HepG2 (cell line): ENCODE data around the gene MYH10. TPM values are rescaled to one million over a fixed set of nuclear protein-coding genes. Genes with fewer than 3 reads are reported as not detected.
"Not testable (repeated sequence)": the region's sequence is repeated elsewhere in the genome, so short reads cannot be mapped to it uniquely, and the experiment has no call there.

Source experiments
- ATAC-seq: fragments of 200-7000 bp; cut with Tn5 transposase; 3 replicates; pipeline ENCODE4 v1.9.1; 2020; ENCODE audit warnings: mild to moderate bottlenecking, moderate library complexity
- BruUV-seq: library from RNA; stranded (reverse); fragments of 400-500 nt; replicated peaks from 2 replicates; lab custom pipeline; 2021; lab: Mats Ljungman, UMichigan
- CTCF ChIA-PET: fragments of 300-600 bp; formaldehyde crosslinking; extraction: SDS; loops from one replicate; lab custom pipeline; 2021; ENCODE audit warnings: low total read pairs, inconsistent platforms, low intra/inter-chr PET ratio; lab: Yijun Ruan, JAX
- POLR2A ChIA-PET: fragments of 350-600 bp; sonication (Branson Sonifier 250); formaldehyde crosslinking; loops from one replicate; lab custom pipeline; 2020; ENCODE audit warnings: antibody characterized with exemption, inconsistent platforms; lab: Yijun Ruan, JAX
- DNase-seq: peaks from one replicate; pipeline ENCODE4 v3.0.0-alpha.2; 2015; ENCODE audit warnings: low spot score
- FAIRE-seq: peaks from 3 replicates; lab custom pipeline; 2011; peaks lifted over from hg19 to GRCh38; lab: Jason Lieb, UNC
- H2AFZ ChIP-seq: one replicate; pipeline ENCODE4 v1.6.1; 2011; ENCODE audit warnings: low read length, inconsistent platforms
- H3K27ac ChIP-seq: fragments of 300-600 bp; 3 replicates; pipeline ENCODE4 v1.8.0; 2011; ENCODE audit warnings: mixed run types, mild to moderate bottlenecking, mixed read lengths, low read length, inconsistent platforms; ENCODE audit not compliant: insufficient read depth; ENCODE audit errors: extremely low read length
- H3K27me3 ChIP-seq, 2 experiments: fragments of 200-600 bp in 1 of 2; 2 replicates in 1 of 2; 3 replicates in 1 of 2; pipeline versions ENCODE4 v1.6.0 to v1.8.0; 2011; ENCODE audit warnings: low read length in 2 of 2, mild to moderate bottlenecking in 2 of 2, moderate library complexity in 2 of 2, inconsistent platforms in 1 of 2; ENCODE audit not compliant: insufficient read depth in 2 of 2, control insufficient read depth in 1 of 2
- H3K36me3 ChIP-seq, 2 experiments: fragments of 200-600 bp in 1 of 2; replicated peaks in 1 of 2; 2 replicates in 1 of 2; 3 replicates in 1 of 2; pipeline versions ENCODE4 v1.5.1 to v1.8.0; 2011; ENCODE audit warnings: low read length in 2 of 2, inconsistent platforms in 1 of 2; ENCODE audit not compliant: insufficient read depth in 2 of 2, control insufficient read depth in 1 of 2
- H3K4me1 ChIP-seq: 2 replicates; pipeline ENCODE4 v1.5.1; 2012; ENCODE audit warnings: low read length, inconsistent platforms; ENCODE audit not compliant: insufficient read depth
- H3K4me2 ChIP-seq: 2 replicates; pipeline ENCODE4 v1.6.0; 2011; ENCODE audit warnings: low read depth, low read length, inconsistent platforms
- H3K4me3 ChIP-seq, 3 experiments: fragments of 200-600 bp in 1 of 3; sonication (generic), shearing (Covaris generic) in 1 of 3; replicated peaks in 1 of 3; 2 replicates each; pipeline ENCODE4 v1.5.1; 2011 to 2016; ENCODE audit warnings: low read length in 3 of 3, inconsistent platforms in 2 of 3, low read depth in 2 of 3, mild to moderate bottlenecking in 2 of 3, control low read depth in 1 of 3, mixed read lengths in 1 of 3; ENCODE audit not compliant: insufficient read depth in 1 of 3
- H3K79me2 ChIP-seq: one replicate; pipeline ENCODE4 v1.6.1; 2011; ENCODE audit warnings: low read length, inconsistent platforms; ENCODE audit not compliant: insufficient read depth
- H3K9ac ChIP-seq: 2 replicates; pipeline ENCODE4 v1.6.0; 2011; ENCODE audit warnings: mild to moderate bottlenecking, low read depth, low read length, inconsistent platforms; ENCODE audit not compliant: insufficient read depth
- H3K9me3 ChIP-seq: 2 replicates; pipeline ENCODE4 v1.5.1; 2012; ENCODE audit warnings: mild to moderate bottlenecking, low read length
- H4K20me1 ChIP-seq: 2 replicates; pipeline ENCODE4 v1.6.0; 2011; ENCODE audit warnings: inconsistent platforms, mild to moderate bottlenecking, low read length, moderate library complexity; ENCODE audit not compliant: insufficient read depth
- ATF7 ChIP-seq, 2 experiments: fragments of 450-650 bp in 1 of 2; sonication (generic) in 1 of 2; formaldehyde crosslinking in 1 of 2; IDR thresholded peaks; 2 replicates each; pipeline versions ENCODE4 v1.4.0 to v1.6.1; 2016 to 2020; ENCODE audit warnings: antibody characterized with exemption in 1 of 2, mild to moderate bottlenecking in 1 of 2, missing genetic modification reagents in 1 of 2
- CREB1 ChIP-seq, 2 experiments: fragments of 450-650 bp in 1 of 2; IDR thresholded peaks; 2 replicates each; pipeline ENCODE4 v1.6.1; 2016 to 2017; ENCODE audit warnings: control low read depth in 1 of 2, mild to moderate bottlenecking in 1 of 2, missing compliant biosample characterization in 1 of 2, missing genetic modification characterization in 1 of 2
- FOXA1 ChIP-seq, 2 experiments: fragments of 450-650 bp in 1 of 2; sonication (generic) in 1 of 2; formaldehyde crosslinking in 1 of 2; IDR thresholded peaks; 2 replicates each; pipeline versions ENCODE4 v1.4.0 to v1.6.1; 2016 to 2020; ENCODE audit warnings: missing genetic modification reagents in 1 of 2
- JARID2 ChIP-seq: sonication (generic); formaldehyde crosslinking; IDR thresholded peaks from 2 replicates; pipeline ENCODE4 v1.8.1; 2023; ENCODE audit warnings: missing genetic modification reagents, inconsistent platforms; ENCODE audit not compliant: insufficient replicate concordance
- ZBTB1 ChIP-seq: sonication (generic); formaldehyde crosslinking; IDR thresholded peaks from 2 replicates; pipeline ENCODE4 v1.4.0; 2020; ENCODE audit warnings: missing genetic modification reagents, borderline replicate concordance
- WGBS: methylation state at CpG from one replicate; pipeline ENCODE4 v1.1.6; 2017; ENCODE audit warnings: low lambda C conversion rate; 5-methylcytosine and 5-hydroxymethylcytosine counted together
- in situ Hi-C: cut with HindIII; loops from 2 replicates; pipeline ENCODE4 v1.10.0; 2017; ENCODE audit warnings: low pct_unique_long_range_greater_than_20kb; ENCODE audit not compliant: extremely low pct_ligation_motif_present
- intact Hi-C: fragments of 100-400 bp; cut with micrococcal nuclease; formaldehyde crosslinking; loops from one replicate; pipeline ENCODE4 v1.10.0; 2022; ENCODE audit not compliant: unreplicated experiment
- polyA plus RNA-seq, 8 experiments: library from polyadenylated mRNA; depleted of rRNA in 3 of 8; stranded (reverse) in 7 of 8; unstranded in 1 of 8; fragments of >200 nt; fragmentation: Illumina TruSeq in 4 of 8; extraction: Trizol in 4 of 8; gene quantifications; 2 replicates each; pipeline versions ENCODE4 v1.2.1 to v1.2.3, GENCODE V29; 2011 to 2016; ENCODE audit warnings: low read depth in 4 of 8, missing spikeins in 1 of 8, mixed read lengths in 1 of 8; ENCODE audit not compliant: insufficient read depth in 1 of 8
- total RNA-seq, 5 experiments: library from RNA; depleted of rRNA; stranded (reverse); fragments of >200 nt; fragmentation: Illumina TruSeq; extraction: Trizol; gene quantifications; 2 replicates each; pipeline ENCODE4 v1.2.3, GENCODE V29; 2016; ENCODE audit warnings: low read depth in 1 of 5

MYH10 gene
- total and polyA plus RNA-seq, 2 of the 13 experiments (the other 11 are each of a cell fraction or from before 2014, with no cell fraction given): 43.4 to 68.6 TPM

DNA sequence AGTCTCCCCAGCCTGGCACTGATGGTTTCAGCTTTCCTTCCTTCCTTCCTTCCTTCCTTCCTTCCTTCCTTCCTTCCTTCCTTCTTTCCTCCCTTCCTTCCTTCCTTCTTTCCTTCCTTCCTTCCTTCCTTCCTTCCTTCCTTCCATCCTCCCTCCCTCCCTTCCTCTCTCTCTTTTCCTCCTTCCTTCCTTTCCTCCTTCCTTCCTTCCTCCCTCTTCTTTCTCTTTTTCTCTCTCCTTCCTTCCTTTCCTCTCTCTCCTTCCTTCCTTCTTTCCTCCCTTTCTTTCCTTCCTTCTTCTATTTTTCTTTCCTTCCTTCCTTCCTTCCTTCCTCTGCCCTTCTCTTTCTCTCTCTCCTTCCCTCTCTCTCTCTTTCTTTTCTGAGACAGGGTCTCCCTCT lies 30.2 kb upstream of the MYH10 start:
- H3K4me1 ChIP-seq; H4K20me1 ChIP-seq; intact Hi-C loops; H3K27ac ChIP-seq; TF ChIP-seq FOXA1 (CRISPR knock-in tag; IDR thresholded peaks at IDR 0.05): not testable (repeated sequence)
- 0 out of 2 replicates have a peak, but pooled peaks have one; percentile 14 for TF ChIP-seq FOXA1 (IDR thresholded peaks at IDR 0.05)
- TF ChIP-seq, all 625 proteins: peak for 1; not testable (repeated sequence) for 624
- Histone ChIP-seq H3K9me3 (peaks cover 10% of the 10 kb centered on the region), H3K27me3 (peaks cover 1 to 20% of the 10 kb centered on the region in 2 experiments; a peak in 4 of 5 replicates)
- BruUV-seq, DNase-seq, CTCF ChIA-PET, POLR2A ChIA-PET, H3K79me2 ChIP-seq, H3K36me3 ChIP-seq, H2AFZ ChIP-seq, FAIRE-seq, H3K4me2 ChIP-seq, in situ Hi-C loops, ATAC-seq, H3K4me3 ChIP-seq, H3K9ac ChIP-seq: not testable (repeated sequence)

DNA sequence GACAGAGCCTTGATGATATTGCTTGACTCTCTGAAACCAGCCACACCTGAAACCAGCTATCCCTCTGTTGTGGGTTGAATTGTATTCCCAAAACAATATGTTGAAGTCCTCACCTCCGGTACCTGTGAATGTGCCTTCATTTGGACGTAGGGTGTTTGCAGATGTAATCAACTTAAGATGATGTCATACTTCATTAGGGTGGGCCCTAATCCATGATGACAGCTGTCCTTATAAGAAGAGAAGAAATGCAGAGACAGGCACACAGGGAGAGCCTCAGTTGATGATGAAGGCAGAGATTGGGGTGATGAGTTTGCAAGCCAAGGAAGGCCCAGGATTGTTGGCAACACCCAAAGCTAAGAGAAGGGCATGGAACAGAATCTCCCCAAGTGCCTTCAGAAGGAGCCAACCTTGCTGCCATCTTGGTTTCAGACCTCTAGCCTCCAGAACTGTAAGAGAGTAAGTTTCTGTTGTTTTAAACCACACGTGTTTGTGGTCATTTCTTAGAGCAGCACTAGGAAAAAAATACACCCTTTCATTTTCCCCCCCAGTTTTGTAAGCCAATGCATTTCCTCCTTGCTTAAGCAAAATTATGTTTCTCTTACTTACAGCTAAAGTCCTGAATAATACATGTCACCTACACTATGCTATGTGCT lies 29.4 kb upstream of the MYH10 start:
- H2AFZ ChIP-seq: no peak overlapping the region
- TF ChIP-seq ZBTB1 (CRISPR knock-in tag): no peak
- TF ChIP-seq ATF7 (IDR thresholded peaks at IDR 0.05): peak; percentile 95
- no peak for TF ChIP-seq ATF7 (CRISPR knock-in tag; IDR thresholded peaks at IDR 0.05)
- no peak for TF ChIP-seq JARID2
- TF ChIP-seq CREB1 (IDR thresholded peaks at IDR 0.05): 0 out of 2 replicates have a peak, but pooled peaks have one; percentile 24
- TF ChIP-seq CREB1 (CRISPR knock-in tag; IDR thresholded peaks at IDR 0.05): no peak
- intact Hi-C loops (no loop called here), in situ Hi-C loops (no loop called here)
- DNase-seq (no peak), FAIRE-seq (no peak), ATAC-seq (no peak)
- POLR2A ChIA-PET: no interaction called here
- no peaks in the 10 kb centered on the region for H3K4me1 ChIP-seq
- no peak overlapping the region for H3K4me3 ChIP-seq
- no peak overlapping the region for H3K27ac ChIP-seq
- no peaks in the 10 kb centered on the region for H4K20me1 ChIP-seq
- H3K36me3 ChIP-seq: no peaks in the 10 kb centered on the region
- CTCF ChIA-PET: no interaction called here
- peaks cover 10% of the 10 kb centered on the region for H3K9me3 ChIP-seq
- BruUV-seq: no TSS peak
- no peaks in the 10 kb centered on the region for H3K79me2 ChIP-seq
- no peak overlapping the region for H3K4me2 ChIP-seq
- H3K27me3 ChIP-seq: peaks cover 1 to 19% of the 10 kb centered on the region in 2 experiments; a peak in 4 of 5 replicates
- WGBS: 24% methylated on average over 3 of the region's 3 CpGs
- H3K9ac ChIP-seq: no peak overlapping the region
